GM12878 (cell line): ENCODE measurements around the gene TET2. TPM values are rescaled to one million over a fixed set of nuclear protein-coding genes. Genes with fewer than 3 reads are reported as not detected.

Source experiments
- ATAC-seq: fragments of 200-7000 bp; cut with Tn5 transposase; 3 replicates; pipeline ENCODE4 v1.9.1; 2020; ENCODE audit warnings: mild to moderate bottlenecking, moderate library complexity
- BruUV-seq: library from RNA; stranded (reverse); fragments of 400-500 nt; replicated peaks from 2 replicates; lab custom pipeline; 2021; lab: Mats Ljungman, UMichigan
- CTCF ChIA-PET: fragments of 300-600 bp; sonication (Branson Sonifier 250); formaldehyde crosslinking; extraction: SDS; loops from one replicate; lab custom pipeline; 2021; ENCODE audit warnings: inconsistent platforms; lab: Yijun Ruan, JAX
- POLR2A ChIA-PET: fragments of 350-600 bp; formaldehyde crosslinking; extraction: SDS; loops from one replicate; lab custom pipeline; 2021; ENCODE audit warnings: inconsistent platforms; lab: Charles Lee
- RAD21 ChIA-PET: fragments of 300-600 bp; sonication (Branson Sonifier 250); formaldehyde crosslinking; loops from one replicate; lab custom pipeline; 2023; ENCODE audit warnings: antibody characterized with exemption; ENCODE audit not compliant: unreplicated experiment; lab: Charles Lee
- SMC1A ChIA-PET: fragments of 300-600 bp; sonication (Branson Sonifier 250); formaldehyde crosslinking; loops from one replicate; lab custom pipeline; 2023; ENCODE audit not compliant: unreplicated experiment, uncharacterized antibody; lab: Charles Lee
- DNase-seq: peaks from one replicate; pipeline ENCODE4 v3.0.0-alpha.2; 2011; ENCODE audit warnings: low read depth, low spot score
- FAIRE-seq: peaks from 3 replicates; lab custom pipeline; 2011; peaks lifted over from hg19 to GRCh38; lab: Jason Lieb, UNC
- H2AFZ ChIP-seq: 2 replicates; pipeline ENCODE4 v1.6.0; 2011; ENCODE audit warnings: low read depth, low read length, control low read depth; ENCODE audit not compliant: control insufficient read depth
- H3K27ac ChIP-seq: 2 replicates; pipeline ENCODE4 v1.5.1; 2011; ENCODE audit warnings: control low read depth; ENCODE audit not compliant: control insufficient read depth, insufficient read depth
- H3K27me3 ChIP-seq, 2 experiments: replicated peaks in 1 of 2; 2 replicates each; pipeline versions ENCODE4 v1.6.0 to v1.6.1; 2011; ENCODE audit warnings: low read length in 1 of 2; ENCODE audit not compliant: control insufficient read depth in 2 of 2, insufficient read depth in 2 of 2
- H3K36me3 ChIP-seq, 2 experiments: 2 replicates each; pipeline ENCODE4 v1.5.1; 2011; ENCODE audit warnings: low read length in 1 of 2; ENCODE audit not compliant: control insufficient read depth in 2 of 2, insufficient read depth in 2 of 2
- H3K4me1 ChIP-seq: 2 replicates; pipeline ENCODE4 v1.6.1; 2011; ENCODE audit warnings: mild to moderate bottlenecking, low read length, moderate library complexity, mixed read lengths; ENCODE audit not compliant: control insufficient read depth, insufficient read depth
- H3K4me2 ChIP-seq: 2 replicates; pipeline ENCODE4 v1.6.0; 2011; ENCODE audit warnings: control low read depth; ENCODE audit not compliant: control insufficient read depth, insufficient read depth
- H3K4me3 ChIP-seq: fragments of 200-600 bp; sonication (generic); 2 replicates; pipeline ENCODE4 v1.5.1; 2016
- H3K79me2 ChIP-seq: 2 replicates; pipeline ENCODE4 v1.6.0; 2011; ENCODE audit warnings: low read length; ENCODE audit not compliant: control insufficient read depth, insufficient read depth
- H3K9ac ChIP-seq: 2 replicates; pipeline ENCODE4 v1.8.0; 2011; ENCODE audit warnings: low read length, control low read depth, mixed read lengths; ENCODE audit not compliant: control insufficient read depth, insufficient read depth
- H3K9me3 ChIP-seq: replicated peaks from 3 replicates; pipeline ENCODE4 v1.5.1; 2011; ENCODE audit warnings: mild to moderate bottlenecking, low read length; ENCODE audit not compliant: control insufficient read depth, insufficient read depth
- H4K20me1 ChIP-seq: 2 replicates; pipeline ENCODE4 v1.6.0; 2011; ENCODE audit not compliant: control insufficient read depth, insufficient read depth
- BACH1 ChIP-seq: fragments of 450-650 bp; IDR thresholded peaks from 2 replicates; pipeline ENCODE4 v1.6.1; 2017; ENCODE audit warnings: mild to moderate bottlenecking, borderline replicate concordance
- BMI1 ChIP-seq: fragments of 450-650 bp; IDR thresholded peaks from 2 replicates; pipeline ENCODE4 v1.6.1; 2016; ENCODE audit warnings: mild to moderate bottlenecking, moderate library complexity, borderline replicate concordance
- CBX3 ChIP-seq: fragments of 200-600 bp; sonication (generic); IDR thresholded peaks from 2 replicates; pipeline ENCODE4 v1.6.1; 2016; ENCODE audit warnings: low read depth, borderline replicate concordance
- CEBPB ChIP-seq, 2 experiments: fragments of 150-350 bp in 1 of 2; IDR thresholded peaks; 2 replicates each; pipeline ENCODE4 v1.6.1; 2012 to 2014; ENCODE audit warnings: low read depth in 2 of 2, low read length in 2 of 2, borderline replicate concordance in 1 of 2, inconsistent platforms in 1 of 2
- CREM ChIP-seq: IDR thresholded peaks from 2 replicates; pipeline ENCODE4 v1.6.1; 2014; ENCODE audit warnings: antibody characterized with exemption, low read depth
- E4F1 ChIP-seq: fragments of 450-650 bp; IDR thresholded peaks from 2 replicates; pipeline ENCODE4 v1.6.1; 2018; ENCODE audit warnings: borderline replicate concordance, mild to moderate bottlenecking; ENCODE audit not compliant: partially characterized antibody
- EGR1 ChIP-seq, 2 experiments: IDR thresholded peaks; 1 replicate in 1 of 2; 2 replicates in 1 of 2; pipeline ENCODE4 v1.6.1; 2011 to 2012; ENCODE audit warnings: low read depth in 2 of 2, low read length in 2 of 2, borderline replicate concordance in 1 of 2, mild to moderate bottlenecking in 1 of 2, moderate library complexity in 1 of 2
- ETV6 ChIP-seq, 2 experiments: fragments of 450-650 bp in 1 of 2; IDR thresholded peaks in 1 of 2; conservative IDR thresholded peaks in 1 of 2; 2 replicates each; pipeline ENCODE4 v1.6.1; 2014; ENCODE audit warnings: antibody characterized with exemption in 1 of 2, borderline replicate concordance in 1 of 2, low read depth in 1 of 2, mild to moderate bottlenecking in 1 of 2, moderate library complexity in 1 of 2
- HSF1 ChIP-seq: fragments of 150-350 bp; IDR thresholded peaks from 2 replicates; pipeline ENCODE4 v1.6.1; 2014; ENCODE audit warnings: mild to moderate bottlenecking, low read depth, low read length
- IKZF1 ChIP-seq: fragments of 450-650 bp; conservative IDR thresholded peaks from 2 replicates; pipeline ENCODE4 v1.6.1; 2017; ENCODE audit warnings: antibody characterized with exemption, mild to moderate bottlenecking
- IRF4 ChIP-seq: IDR thresholded peaks from 2 replicates; pipeline ENCODE4 v1.6.1; 2011; ENCODE audit warnings: low read depth, low read length
- JUND ChIP-seq: IDR thresholded peaks from 2 replicates; pipeline ENCODE4 v1.6.1; 2012; ENCODE audit warnings: low read depth, mild to moderate bottlenecking, low read length, improper control_type of control experiment, moderate library complexity
- KDM1A ChIP-seq: fragments of 200-600 bp; sonication (generic); IDR thresholded peaks from 2 replicates; pipeline ENCODE4 v1.6.1; 2016; ENCODE audit warnings: borderline replicate concordance
- MEF2A ChIP-seq: IDR thresholded peaks from 2 replicates; pipeline ENCODE4 v1.6.1; 2011; ENCODE audit warnings: low read depth, mild to moderate bottlenecking, low read length, moderate library complexity; ENCODE audit not compliant: insufficient read depth
- MTA3 ChIP-seq: IDR thresholded peaks from 2 replicates; pipeline ENCODE4 v1.6.1; 2012; ENCODE audit warnings: low read length, inconsistent platforms, borderline replicate concordance
- MYC ChIP-seq: IDR thresholded peaks from 2 replicates; pipeline ENCODE4 v1.6.1; 2011; ENCODE audit warnings: mild to moderate bottlenecking, low read length, moderate library complexity, inconsistent platforms; ENCODE audit not compliant: insufficient read depth, insufficient replicate concordance, insufficient read length, severe bottlenecking
- NR2C1 ChIP-seq: fragments of 450-650 bp; IDR thresholded peaks from 2 replicates; pipeline ENCODE4 v1.6.1; 2017; ENCODE audit warnings: antibody characterized with exemption, mild to moderate bottlenecking, moderate library complexity
- POLR2AphosphoS5 ChIP-seq: IDR thresholded peaks from 2 replicates; pipeline ENCODE4 v1.6.1; 2011; ENCODE audit warnings: mild to moderate bottlenecking, low read length, inconsistent platforms
- SMARCA5 ChIP-seq: fragments of 450-650 bp; IDR thresholded peaks from 2 replicates; pipeline ENCODE4 v1.6.1; 2017; ENCODE audit warnings: mild to moderate bottlenecking
- WGBS: methylation state at CpG from one replicate; pipeline ENCODE4 v1.1.6; 2016; ENCODE audit warnings: low lambda C conversion rate; ENCODE audit not compliant: insufficient replicate concordance, insufficient coverage; ENCODE audit errors: missing lambda C conversion rate; 5-methylcytosine and 5-hydroxymethylcytosine counted together
- in situ Hi-C: fragments of 300-500 bp; cut with MboI; formaldehyde crosslinking; loops from 9 replicates; pipeline ENCODE4 v1.14.3; 2018; ENCODE audit warnings: mixed read lengths
- intact Hi-C: fragments of 100-400 bp; cut with micrococcal nuclease; formaldehyde crosslinking; loops from one replicate; pipeline ENCODE4 v1.14.2; 2022; ENCODE audit not compliant: unreplicated experiment
- polyA plus RNA-seq, 11 experiments: library from polyadenylated mRNA; depleted of rRNA in 4 of 11; unstranded in 6 of 11; stranded (reverse) in 5 of 11; fragments of >200 nt; fragmentation: Nextera tagmentation in 4 of 11; fragmentation: Illumina TruSeq in 1 of 11; extraction: Ambion mirVana in 4 of 11; extraction: Trizol in 1 of 11; gene quantifications; 1 replicate in 1 of 11; 2 replicates in 10 of 11; pipeline versions ENCODE4 v1.2.1 to v1.2.3, GENCODE V29; 2011 to 2016; ENCODE audit warnings: inconsistent platforms in 2 of 11, missing spikeins in 2 of 11, low read depth in 1 of 11
- total RNA-seq, 4 experiments: library from RNA; depleted of rRNA in 3 of 4; stranded (reverse); fragments of >200 nt in 3 of 4; fragmentation: Illumina TruSeq in 1 of 4; extraction: Trizol in 1 of 4; gene quantifications; 2 replicates each; pipeline versions ENCODE4 v1.2.1 to v1.2.3, GENCODE V29; 2013 to 2021

The TET2 gene
- total and polyA plus RNA-seq, 10 of the 15 experiments (the other 5 are each of a cell fraction or from before 2014, with no cell fraction given) = 3.7 to 49.0 (median 27.5) TPM

GRCh38 chr4:105127170-105127445 is 19.6 kb upstream of the TET2 start:
- no peaks in the 10 kb centered on the region for H4K20me1 ChIP-seq
- TF ChIP-seq JUND = no peak
- no peak for TF ChIP-seq IRF4
- TF ChIP-seq MTA3 = no peak
- TF ChIP-seq MEF2A = no peak
- no peak for TF ChIP-seq BACH1
- no peak for TF ChIP-seq SMARCA5
- TF ChIP-seq MYC = no peak
- no peak for TF ChIP-seq CEBPB (IDR thresholded peaks at IDR 0.05; ENCODE audit: borderline replicate concordance in 1 of 2, low read depth in 2 of 2, low read length in 2 of 2)
- no peak for TF ChIP-seq POLR2AphosphoS5
- no peak for TF ChIP-seq CBX3
- TF ChIP-seq IKZF1 = no peak
- TF ChIP-seq KDM1A = no peak
- TF ChIP-seq HSF1 = no peak
- TF ChIP-seq BMI1 = no peak
- no peak for TF ChIP-seq NR2C1
- TF ChIP-seq E4F1 = no peak
- TF ChIP-seq ETV6 (conservative IDR thresholded peaks at IDR 0.05 in 1 of 2, IDR thresholded peaks at IDR 0.05 in 1 of 2; ENCODE audit: borderline replicate concordance in 1 of 2, low read depth in 1 of 2) = no peak
- no peak for TF ChIP-seq EGR1 (IDR thresholded peaks at IDR 0.05; ENCODE audit: borderline replicate concordance in 1 of 2, low read depth in 2 of 2, low read length in 2 of 2)
- no peak for TF ChIP-seq CREM
- ChIA-PET SMC1A (interaction anchor here (1.7 kb wide), 1 partner anchor 174 kb away, joined by 3 read pairs; no protein-coding TSS in a partner anchor), POLR2A (no interaction called here), RAD21 (interaction anchor here (1.0 kb wide), 1 partner anchor 21 kb away, joined by 4 read pairs; no protein-coding TSS in a partner anchor), CTCF (interaction anchor here (1.4 kb wide), 1 partner anchor 347 kb away, joined by 4 read pairs; the partner anchor contains the start of gene PPA2)
- ATAC-seq (peak; percentile 20; the same call in 2 of the 3 replicates), DNase-seq (no peak), FAIRE-seq (no peak)
- no peak overlapping the region for H3K4me3 ChIP-seq
- no peak overlapping the region for H3K9ac ChIP-seq
- no peaks in the 10 kb centered on the region for H3K27me3 ChIP-seq
- WGBS = 64% methylated on average over 2 of the region's 2 CpGs
- no peak overlapping the region for H3K4me2 ChIP-seq
- BruUV-seq = no TSS peak
- intact Hi-C loops = loop anchor here (5.0 kb wide), 1 partner anchor 65 kb away; no protein-coding TSS in a partner anchor
- no peaks in the 10 kb centered on the region for H3K79me2 ChIP-seq
- in situ Hi-C loops = no loop called here
- no peaks in the 10 kb centered on the region for H3K4me1 ChIP-seq
- H3K27ac ChIP-seq = no peak overlapping the region
- H3K9me3 ChIP-seq = no peaks in the 10 kb centered on the region; the same call in 2 of the 3 replicates
- no peak overlapping the region for H2AFZ ChIP-seq
- H3K36me3 ChIP-seq = no peaks in the 10 kb centered on the region
